Measurements from ENCODE around the gene CLSTN2.

DNA sequence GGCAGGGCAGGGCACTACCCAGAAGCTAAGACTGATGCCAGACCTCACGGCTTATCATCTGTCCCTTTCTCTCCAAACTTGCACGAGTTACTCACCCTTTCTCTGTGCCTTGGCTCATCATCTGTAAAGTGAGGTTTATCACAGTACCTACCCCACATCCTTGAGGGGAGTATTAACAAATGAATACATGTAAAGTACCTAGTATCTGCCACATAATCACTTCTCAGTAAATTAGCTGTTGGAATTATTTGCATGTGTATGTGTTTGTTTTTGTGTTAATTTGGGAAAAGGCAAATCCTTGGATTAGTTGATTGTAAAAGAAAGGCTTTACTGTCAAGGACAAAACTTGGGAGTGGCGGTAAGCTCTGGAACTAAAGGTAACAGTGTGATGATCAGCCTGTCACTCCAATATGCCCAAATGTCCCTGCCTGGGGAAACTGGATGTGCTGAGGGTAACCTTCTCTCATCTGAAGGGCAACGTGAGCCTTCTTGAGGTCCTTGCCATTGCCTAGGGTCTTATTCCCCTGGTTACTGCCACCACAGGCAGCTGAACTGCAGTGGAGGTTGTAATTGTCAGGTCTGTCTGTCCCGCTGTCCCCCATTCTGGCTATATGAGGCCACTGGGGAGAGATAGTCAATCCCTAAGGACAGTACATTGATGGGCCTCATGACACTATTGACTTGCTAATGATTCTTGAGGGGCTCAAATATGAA lies 269.4 kb downstream of the CLSTN2 start:
- TF ChIP-seq, protein P1, sequence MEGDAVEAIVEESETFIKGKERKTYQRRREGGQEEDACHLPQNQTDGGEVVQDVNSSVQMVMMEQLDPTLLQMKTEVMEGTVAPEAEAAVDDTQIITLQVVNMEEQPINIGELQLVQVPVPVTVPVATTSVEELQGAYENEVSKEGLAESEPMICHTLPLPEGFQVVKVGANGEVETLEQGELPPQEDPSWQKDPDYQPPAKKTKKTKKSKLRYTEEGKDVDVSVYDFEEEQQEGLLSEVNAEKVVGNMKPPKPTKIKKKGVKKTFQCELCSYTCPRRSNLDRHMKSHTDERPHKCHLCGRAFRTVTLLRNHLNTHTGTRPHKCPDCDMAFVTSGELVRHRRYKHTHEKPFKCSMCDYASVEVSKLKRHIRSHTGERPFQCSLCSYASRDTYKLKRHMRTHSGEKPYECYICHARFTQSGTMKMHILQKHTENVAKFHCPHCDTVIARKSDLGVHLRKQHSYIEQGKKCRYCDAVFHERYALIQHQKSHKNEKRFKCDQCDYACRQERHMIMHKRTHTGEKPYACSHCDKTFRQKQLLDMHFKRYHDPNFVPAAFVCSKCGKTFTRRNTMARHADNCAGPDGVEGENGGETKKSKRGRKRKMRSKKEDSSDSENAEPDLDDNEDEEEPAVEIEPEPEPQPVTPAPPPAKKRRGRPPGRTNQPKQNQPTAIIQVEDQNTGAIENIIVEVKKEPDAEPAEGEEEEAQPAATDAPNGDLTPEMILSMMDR (conservative IDR thresholded peaks at IDR 0.05; ENCODE audit: low read depth, low read length) = no peak
- no peak for TF ChIP-seq EZH2 (IDR thresholded peaks at IDR 0.05; ENCODE audit: low read length, unreplicated experiment)

Measured in PC-3 (cell line).